ENCODE results near the gene RXRA. TPM values are rescaled to one million over a fixed set of nuclear protein-coding genes. Genes with fewer than 3 reads are reported as not detected.

Gene RXRA
- total and polyA plus RNA-seq, 10 of the 15 experiments (the other 5 are each of a cell fraction or from before 2014, with no cell fraction given): 0.89 to 36.8 (median 11.1) TPM

DNA sequence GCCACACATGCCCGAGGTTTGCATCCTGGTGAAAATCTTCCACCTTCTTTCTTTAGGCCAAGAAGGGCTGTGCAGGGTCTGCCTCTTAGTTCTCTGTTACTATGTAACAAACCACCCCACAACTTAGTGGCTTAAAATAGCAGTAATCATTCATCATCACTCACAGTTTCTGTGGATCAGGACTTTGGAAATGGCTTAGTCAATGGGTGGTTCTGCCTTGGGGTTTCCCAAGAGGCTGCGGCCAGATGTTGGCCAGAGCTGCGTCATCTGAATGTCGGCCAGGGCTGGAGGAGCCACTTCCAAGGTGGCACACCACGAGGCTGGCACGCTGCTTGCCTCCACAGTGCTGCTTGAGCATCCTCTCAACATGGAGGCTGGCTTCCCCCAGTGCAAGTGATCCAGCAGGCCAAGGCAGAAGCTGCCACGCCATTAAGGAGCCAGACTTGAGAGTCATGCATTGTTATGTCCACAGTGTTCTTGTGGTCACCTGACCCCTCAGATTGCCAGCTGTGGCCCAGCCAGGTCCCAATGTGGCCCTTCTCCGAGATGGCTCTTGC lies 135.2 kb downstream of the RXRA start:
- ChIA-PET POLR2A (no interaction called here), SMC1A (ENCODE audit: uncharacterized antibody, unreplicated experiment) (no interaction called here), CTCF (interaction anchor here (0.9 kb wide), 1 partner anchor 34 kb away, joined by 5 read pairs; no protein-coding TSS in a partner anchor), RAD21 (ENCODE audit: unreplicated experiment) (no interaction called here)
- no peak for DNase-seq (ENCODE audit: low read depth, low spot score)
- no peaks in the 10 kb centered on the region; the same call in 2 of the 3 replicates for H3K9me3 ChIP-seq (replicated peaks; ENCODE audit: control insufficient read depth, insufficient read depth, low read length)
- no peak for TF ChIP-seq BMI1 (IDR thresholded peaks at IDR 0.05; ENCODE audit: borderline replicate concordance)
- 0 out of 2 replicates have a peak, but pooled peaks have one; percentile 25 for TF ChIP-seq YY1 (IDR thresholded peaks at IDR 0.05; ENCODE audit: low read depth, low read length)
- H3K4me3 ChIP-seq: no peak overlapping the region
- H3K4me2 ChIP-seq (ENCODE audit: control insufficient read depth, insufficient read depth): no peak overlapping the region
- H3K27me3 ChIP-seq (replicated peaks in 1 of 2; ENCODE audit: control insufficient read depth in 2 of 2, insufficient read depth in 2 of 2, low read length in 1 of 2): no peaks in the 10 kb centered on the region
- H2AFZ ChIP-seq (ENCODE audit: control insufficient read depth, low read depth, low read length): no peak overlapping the region
- H3K27ac ChIP-seq (ENCODE audit: control insufficient read depth, insufficient read depth): no peak overlapping the region
- BruUV-seq (replicated peaks): no TSS peak
- intact Hi-C loops (cut with micrococcal nuclease; ENCODE audit: unreplicated experiment) (no loop called here), in situ Hi-C loops (cut with MboI) (no loop called here)
- no peaks in the 10 kb centered on the region for H3K4me1 ChIP-seq (ENCODE audit: control insufficient read depth, insufficient read depth, low read length)
- WGBS (ENCODE audit: insufficient coverage, insufficient replicate concordance, low lambda C conversion rate, missing lambda C conversion rate): 14% methylated on average over 8 of the region's 8 CpGs
- no peaks in the 10 kb centered on the region for H4K20me1 ChIP-seq (ENCODE audit: control insufficient read depth, insufficient read depth)
- H3K36me3 ChIP-seq (ENCODE audit: control insufficient read depth in 2 of 2, insufficient read depth in 2 of 2, low read length in 1 of 2): no peaks in the 10 kb centered on the region
- no peaks in the 10 kb centered on the region for H3K79me2 ChIP-seq (ENCODE audit: control insufficient read depth, insufficient read depth, low read length)
- no peak for ATAC-seq
- H3K9ac ChIP-seq (ENCODE audit: control insufficient read depth, insufficient read depth, low read length): no peak overlapping the region
- no peak for FAIRE-seq

DNA sequence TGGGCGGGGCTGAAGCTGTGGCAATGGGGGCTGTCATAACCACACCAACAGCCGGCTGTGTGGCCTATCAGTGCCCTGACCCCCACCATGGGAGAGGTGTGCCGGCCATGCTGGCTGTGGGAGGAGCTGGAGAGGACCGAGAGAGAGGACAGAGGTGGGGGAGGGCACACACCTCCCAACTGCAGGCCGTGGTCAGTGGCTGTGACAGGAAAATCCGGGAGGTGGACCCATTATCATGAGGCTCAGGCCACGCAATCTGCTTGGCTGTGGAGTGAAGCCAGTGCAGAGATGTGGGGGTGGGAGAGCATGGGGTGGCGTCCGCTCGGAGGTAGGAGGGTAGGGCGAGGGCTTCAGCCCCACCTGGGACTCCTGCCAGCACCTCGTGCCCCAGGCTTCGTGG lies 136.1 kb downstream of the RXRA start:
- ChIA-PET SMC1A (ENCODE audit: uncharacterized antibody, unreplicated experiment) (no interaction called here), RAD21 (ENCODE audit: unreplicated experiment) (no interaction called here), CTCF (interaction anchor here (0.9 kb wide), 1 partner anchor 34 kb away, joined by 5 read pairs; no protein-coding TSS in a partner anchor), POLR2A (no interaction called here)
- Histone ChIP-seq H3K4me1 (ENCODE audit: control insufficient read depth, insufficient read depth, low read length) (no peaks in the 10 kb centered on the region), H3K4me3 (no peak overlapping the region), H3K4me2 (ENCODE audit: control insufficient read depth, insufficient read depth) (no peak overlapping the region), H3K36me3 (ENCODE audit: control insufficient read depth in 2 of 2, insufficient read depth in 2 of 2, low read length in 1 of 2) (no peaks in the 10 kb centered on the region), H2AFZ (ENCODE audit: control insufficient read depth, low read depth, low read length) (no peak overlapping the region), H3K27ac (ENCODE audit: control insufficient read depth, insufficient read depth) (no peak overlapping the region), H3K79me2 (ENCODE audit: control insufficient read depth, insufficient read depth, low read length) (no peaks in the 10 kb centered on the region), H3K9ac (ENCODE audit: control insufficient read depth, insufficient read depth, low read length) (no peak overlapping the region), H4K20me1 (ENCODE audit: control insufficient read depth, insufficient read depth) (no peaks in the 10 kb centered on the region), H3K9me3 (replicated peaks; ENCODE audit: control insufficient read depth, insufficient read depth, low read length) (no peaks in the 10 kb centered on the region; the same call in 2 of the 3 replicates), H3K27me3 (replicated peaks in 1 of 2; ENCODE audit: control insufficient read depth in 2 of 2, insufficient read depth in 2 of 2, low read length in 1 of 2) (no peaks in the 10 kb centered on the region)
- no peak for FAIRE-seq
- no peak for ATAC-seq
- in situ Hi-C loops (cut with MboI): no loop called here
- DNase-seq (ENCODE audit: low read depth, low spot score): no peak
- no TSS peak for BruUV-seq (replicated peaks)
- WGBS (ENCODE audit: insufficient coverage, insufficient replicate concordance, low lambda C conversion rate, missing lambda C conversion rate): 16% methylated on average over 13 of the region's 13 CpGs
- intact Hi-C loops (cut with micrococcal nuclease; ENCODE audit: unreplicated experiment): no loop called here
- no peak for TF ChIP-seq BCL3 (IDR thresholded peaks at IDR 0.05; ENCODE audit: borderline replicate concordance, insufficient read depth, low read depth, low read length, poor library complexity, severe bottlenecking)

All from GM12878 (cell line).